T-helper 1 cell treated with Interleukin-12 subunit alpha and Interleukin-12 subunit beta and Interleukin-4 antibody, amounts not matched to agents 30 μg/mL and 1 μg/mL, for 36 hours (primary cell): ENCODE results near the gene CDV3.
"Not testable (repeated sequence)": the region's sequence is repeated elsewhere in the genome, so short reads cannot be mapped to it uniquely, and the experiment has no call there.

Experiments used
- H3K27ac Mint-ChIP-seq: one replicate; pipeline ENCODE4 v1.8.0; 2021; ENCODE audit warnings: mild to moderate bottlenecking, mixed read lengths
- H3K27me3 Mint-ChIP-seq: one replicate; pipeline ENCODE4 v1.8.0; 2021; ENCODE audit warnings: low read depth, mixed read lengths
- H3K36me3 Mint-ChIP-seq: one replicate; pipeline ENCODE4 v1.8.0; 2021; ENCODE audit warnings: low read depth, mixed read lengths
- H3K4me1 Mint-ChIP-seq: one replicate; pipeline ENCODE4 v1.8.0; 2021; ENCODE audit warnings: low read depth, mixed read lengths
- H3K4me3 Mint-ChIP-seq: one replicate; pipeline ENCODE4 v1.8.0; 2021; ENCODE audit warnings: mild to moderate bottlenecking, moderate library complexity, mixed read lengths
- H3K9me3 Mint-ChIP-seq: one replicate; pipeline ENCODE4 v1.8.0; 2021; ENCODE audit warnings: mixed read lengths

Gene CDV3

DNA sequence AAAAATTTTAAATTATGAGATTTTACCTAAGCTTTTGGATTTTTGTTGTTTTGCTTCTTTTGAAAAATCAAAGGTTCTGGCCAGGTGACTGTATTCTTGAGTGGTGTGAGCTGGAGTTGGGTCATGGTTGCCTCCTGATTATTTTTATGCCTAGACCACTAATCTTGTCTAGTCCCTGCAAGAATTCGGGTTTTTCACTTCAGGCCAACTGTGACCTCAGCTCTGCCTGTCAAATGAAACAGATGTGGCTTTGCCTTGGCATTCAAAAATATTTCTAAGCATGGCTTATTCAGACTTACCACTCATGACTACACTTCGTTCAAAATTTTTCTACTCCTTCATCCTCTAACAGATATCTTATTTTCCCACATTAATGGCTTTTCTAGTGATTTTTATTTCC is 25.4 kb upstream of the CDV3 start:
- H3K9me3 Mint-ChIP-seq, result no peaks in the 10 kb centered on the region
- no peaks in the 10 kb centered on the region for H3K4me1 Mint-ChIP-seq
- no peak overlapping the region for H3K27ac Mint-ChIP-seq
- H3K4me3 Mint-ChIP-seq, result no peak overlapping the region
- peaks cover 4% of the 10 kb centered on the region for H3K27me3 Mint-ChIP-seq
- no peaks in the 10 kb centered on the region for H3K36me3 Mint-ChIP-seq

DNA sequence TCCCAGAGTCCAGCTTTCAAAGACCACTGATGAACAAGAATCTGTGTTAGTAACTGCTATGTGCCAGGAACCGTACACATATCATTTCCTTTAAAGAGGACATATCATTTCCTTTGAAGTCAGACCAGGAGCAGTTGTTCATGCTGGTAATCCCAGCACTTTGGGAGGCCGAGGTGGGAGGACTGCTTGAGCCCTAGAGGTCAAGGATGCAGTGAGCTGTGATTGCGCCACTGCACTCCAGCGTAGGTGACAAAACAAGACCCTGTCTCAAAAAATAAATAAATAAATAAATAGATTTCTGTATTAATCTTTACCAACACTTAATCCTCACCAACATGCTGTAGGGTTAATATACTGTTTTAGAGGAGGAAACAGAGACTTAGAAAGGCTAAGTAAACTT is 23.9 kb upstream of the CDV3 start:
- Mint-ChIP-seq H3K27ac (no peak overlapping the region), H3K9me3 (no peaks in the 10 kb centered on the region), H3K36me3 (no peaks in the 10 kb centered on the region)

DNA sequence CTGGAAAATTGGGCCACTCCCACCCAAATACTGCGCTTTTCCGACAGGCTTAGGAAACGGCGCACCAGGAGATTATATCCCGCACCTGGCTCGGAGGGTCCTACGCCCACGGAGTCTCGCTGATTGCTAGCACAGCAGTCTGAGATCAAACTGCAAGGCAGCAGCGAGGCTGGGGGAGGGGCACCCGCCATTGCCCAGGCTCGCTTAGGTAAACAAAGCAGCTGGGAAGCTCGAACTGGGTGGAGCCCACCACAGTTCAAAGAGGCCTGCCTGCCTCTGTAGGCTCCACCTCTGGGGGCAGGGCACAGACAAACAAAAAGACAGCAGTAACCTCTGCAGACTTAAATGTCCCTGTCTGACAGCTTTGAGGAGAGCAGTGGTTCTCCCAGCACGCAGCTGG is 21.9 kb upstream of the CDV3 start:
- not testable (repeated sequence) for H3K36me3 Mint-ChIP-seq, H3K27me3 Mint-ChIP-seq, H3K9me3 Mint-ChIP-seq, H3K4me1 Mint-ChIP-seq, H3K4me3 Mint-ChIP-seq, H3K27ac Mint-ChIP-seq

More for the DNA sequence above, 23.9 kb upstream of the CDV3 start:
- H3K4me3 Mint-ChIP-seq, result no peak overlapping the region
- peaks cover 4% of the 10 kb centered on the region for H3K27me3 Mint-ChIP-seq
- H3K4me1 Mint-ChIP-seq, result no peaks in the 10 kb centered on the region

GRCh38 chr3:133561679-133562078 is 11.8 kb upstream of the CDV3 start:
- Mint-ChIP-seq H3K9me3 (no peaks in the 10 kb centered on the region), H3K36me3 (no peaks in the 10 kb centered on the region), H3K27me3 (peaks cover 11% of the 10 kb centered on the region), H3K27ac (no peak overlapping the region), H3K4me1 (no peaks in the 10 kb centered on the region), H3K4me3 (no peak overlapping the region)

DNA sequence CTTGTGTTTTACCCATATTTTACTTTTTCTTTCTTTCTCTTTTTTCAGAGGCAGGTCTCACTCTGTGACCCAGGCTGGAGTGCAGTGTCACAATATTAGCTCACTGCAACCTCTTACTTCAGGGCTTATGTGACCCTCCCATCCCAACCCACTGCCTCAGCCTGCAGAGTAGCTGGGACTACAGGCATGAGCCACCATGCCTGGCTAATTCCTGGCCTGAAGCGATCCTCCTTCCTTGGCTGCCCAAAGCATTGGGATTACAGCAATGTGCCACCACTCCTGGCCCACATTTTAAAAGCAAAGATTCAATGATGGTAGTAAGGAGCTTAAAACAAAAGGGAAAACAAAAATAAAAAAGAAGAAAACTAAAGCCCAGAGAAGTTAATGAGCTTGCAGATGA is 11.1 kb upstream of the CDV3 start:
- Mint-ChIP-seq H3K9me3 (no peaks in the 10 kb centered on the region), H3K4me1 (no peaks in the 10 kb centered on the region), H3K36me3 (no peaks in the 10 kb centered on the region), H3K27ac (no peak overlapping the region), H3K27me3 (peaks cover 11% of the 10 kb centered on the region), H3K4me3 (no peak overlapping the region)

DNA sequence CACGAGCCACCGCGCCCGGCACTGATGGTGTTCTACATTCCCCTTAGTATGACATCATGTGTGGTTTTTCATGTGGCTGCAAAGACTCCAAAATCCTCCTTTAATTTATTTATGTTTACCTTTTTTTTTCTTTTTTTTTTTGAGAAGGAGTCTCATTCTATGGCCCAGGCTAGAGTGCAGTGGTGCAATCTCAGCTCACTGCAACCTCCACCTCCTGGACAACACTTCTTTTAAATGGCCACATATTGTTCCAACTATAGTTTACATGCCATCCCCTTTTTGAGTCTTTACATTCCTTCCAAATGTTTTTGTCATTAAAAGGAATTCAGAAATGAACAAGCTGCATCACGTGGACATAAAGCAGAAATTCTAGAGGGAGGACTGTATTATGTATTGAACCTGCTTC is 10.3 kb upstream of the CDV3 start:
- no peaks in the 10 kb centered on the region for H3K36me3 Mint-ChIP-seq
- no peak overlapping the region for H3K4me3 Mint-ChIP-seq
- no peaks in the 10 kb centered on the region for H3K4me1 Mint-ChIP-seq
- no peaks in the 10 kb centered on the region for H3K9me3 Mint-ChIP-seq
- no peak overlapping the region for H3K27ac Mint-ChIP-seq
- H3K27me3 Mint-ChIP-seq, result peaks cover 11% of the 10 kb centered on the region

GRCh38 chr3:133563816-133564215 is 9.7 kb upstream of the CDV3 start:
- Mint-ChIP-seq H3K27ac (no peak overlapping the region), H3K36me3 (no peaks in the 10 kb centered on the region), H3K9me3 (no peaks in the 10 kb centered on the region), H3K4me3 (no peak overlapping the region), H3K4me1 (no peaks in the 10 kb centered on the region), H3K27me3 (peaks cover 11% of the 10 kb centered on the region)

DNA sequence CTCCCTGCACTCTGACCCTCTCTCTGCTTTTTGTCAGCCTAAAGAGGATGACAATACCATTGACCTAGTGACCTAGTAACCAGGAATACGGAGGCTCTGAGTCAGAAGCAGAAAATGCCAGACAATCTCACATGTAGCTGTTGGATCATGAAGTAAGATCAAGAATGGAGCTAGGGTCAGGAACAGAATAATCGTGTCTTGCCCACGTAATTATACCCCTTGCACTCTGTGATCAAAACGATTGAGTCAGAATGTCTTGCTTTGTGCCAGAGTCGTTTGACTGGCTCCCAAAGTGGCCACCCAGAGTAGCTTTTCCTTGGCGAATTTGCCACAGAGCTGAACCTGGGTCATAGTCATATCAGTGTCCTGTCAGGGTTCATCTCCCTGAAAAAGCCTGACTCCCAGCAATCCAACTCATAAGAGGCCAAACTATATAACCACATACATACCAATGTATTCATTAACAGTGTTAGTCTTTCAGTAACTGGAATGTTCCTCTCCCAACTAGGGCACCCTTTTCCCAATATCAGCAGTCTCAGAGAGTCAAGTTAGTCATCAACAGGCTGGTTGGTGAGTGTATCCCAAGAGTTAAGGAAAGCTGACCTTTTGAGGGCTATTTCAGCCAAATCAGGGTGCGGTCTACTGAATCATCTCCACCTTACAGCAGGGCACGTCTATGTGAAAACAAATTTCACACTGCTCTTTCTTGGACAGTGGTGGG is 5.0 kb upstream of the CDV3 start:
- Mint-ChIP-seq H3K9me3 (no peaks in the 10 kb centered on the region), H3K4me3 (no peak overlapping the region), H3K4me1 (peaks cover 15% of the 10 kb centered on the region)

GRCh38 chr3:133570139-133570936 is 3.1 kb upstream of the CDV3 start:
- Mint-ChIP-seq H3K27ac (peak overlapping the region; percentile 62), H3K4me3 (no peak overlapping the region), H3K4me1 (peaks cover 22% of the 10 kb centered on the region), H3K9me3 (no peaks in the 10 kb centered on the region), H3K27me3 (no peaks in the 10 kb centered on the region), H3K36me3 (peaks cover 9% of the 10 kb centered on the region)

More for the DNA sequence above, 5.0 kb upstream of the CDV3 start:
- Mint-ChIP-seq H3K36me3 (no peaks in the 10 kb centered on the region), H3K27me3 (peaks cover 11% of the 10 kb centered on the region), H3K27ac (no peak overlapping the region)

DNA sequence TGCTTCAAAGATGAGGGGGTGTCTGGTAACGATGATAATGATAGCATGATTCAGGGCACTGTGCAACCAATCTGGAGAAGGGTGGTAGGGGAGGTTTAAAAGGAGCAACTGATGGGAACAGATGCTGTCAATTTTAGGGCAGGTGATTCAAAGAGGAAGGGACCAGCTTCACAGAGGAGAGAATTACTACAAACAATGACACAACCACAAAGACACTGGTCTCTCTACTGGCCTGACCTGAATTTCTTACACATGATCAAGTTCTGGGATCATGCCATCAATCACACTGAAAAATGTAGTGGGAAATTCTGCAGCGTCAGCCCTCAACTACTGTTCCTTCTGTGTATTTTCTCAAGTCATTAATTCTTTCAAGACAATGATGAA is 2.6 kb upstream of the CDV3 start:
- Mint-ChIP-seq H3K27me3 (no peaks in the 10 kb centered on the region), H3K4me3 (no peak overlapping the region), H3K36me3 (peaks cover 13% of the 10 kb centered on the region), H3K4me1 (peaks cover 26% of the 10 kb centered on the region), H3K27ac (peak overlapping the region; percentile 100), H3K9me3 (no peaks in the 10 kb centered on the region)

DNA sequence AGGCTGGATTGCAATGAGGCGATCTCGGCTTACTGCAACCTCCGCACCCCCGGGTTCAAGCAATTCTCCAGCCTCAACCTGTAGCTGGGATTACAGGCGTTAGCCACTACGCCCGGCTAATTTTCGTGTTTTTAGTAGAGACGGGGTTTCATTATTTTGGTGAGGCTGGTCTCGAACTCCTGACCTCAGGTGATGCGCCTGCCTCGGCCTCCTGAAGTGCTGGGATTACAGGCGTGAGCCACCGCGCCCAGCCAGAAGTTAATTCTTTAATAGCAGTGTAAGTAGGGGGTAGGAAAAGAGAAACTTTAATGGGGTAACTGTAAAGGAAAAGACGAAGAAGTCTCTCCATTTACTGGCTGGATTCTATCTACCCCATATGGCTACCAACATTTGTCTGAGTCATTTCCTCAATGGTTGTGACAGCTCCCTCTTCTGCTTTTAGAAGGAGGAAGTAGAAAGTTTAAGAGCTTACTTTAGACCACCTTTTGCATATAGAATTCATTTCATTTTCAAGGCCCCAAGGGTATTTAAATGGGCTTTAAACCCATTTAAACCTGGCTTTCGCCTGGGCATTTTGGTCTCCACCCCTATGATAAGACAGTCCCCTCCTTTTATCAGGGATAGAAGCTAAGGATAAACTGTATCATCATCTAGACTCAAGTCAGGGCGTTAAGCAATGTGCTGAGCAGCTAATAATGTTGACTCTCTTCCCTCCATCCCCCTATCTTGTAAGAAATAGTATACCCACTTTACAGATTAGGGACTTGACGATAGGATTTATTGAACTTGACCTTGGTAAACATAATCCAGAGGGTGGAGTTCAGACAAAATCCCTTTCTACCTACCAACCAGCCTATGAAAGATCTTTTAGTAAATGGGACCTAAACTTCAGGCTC is 1.1 kb upstream of the CDV3 start:
- Mint-ChIP-seq H3K36me3 (peaks cover 25% of the 10 kb centered on the region), H3K4me1 (peaks cover 38% of the 10 kb centered on the region), H3K27ac (peak overlapping the region; percentile 100), H3K27me3 (no peaks in the 10 kb centered on the region), H3K9me3 (no peaks in the 10 kb centered on the region), H3K4me3 (peak overlapping the region; percentile 89)

- H3K9me3 Mint-ChIP-seq, result no peaks in the 10 kb centered on the region
- no peaks in the 10 kb centered on the region for H3K27me3 Mint-ChIP-seq
- H3K4me1 Mint-ChIP-seq, result peaks cover 43% of the 10 kb centered on the region
- peak overlapping the region; percentile 100 for H3K27ac Mint-ChIP-seq
- H3K36me3 Mint-ChIP-seq, result peaks cover 32% of the 10 kb centered on the region
- peak overlapping the region; percentile 89 for H3K4me3 Mint-ChIP-seq
Observed at GRCh38 chr3:133573054-133573628, 345 bp upstream of the CDV3 start.

GRCh38 chr3:133574260-133574881 is 885 bp downstream of the CDV3 start:
- Mint-ChIP-seq H3K27me3 (no peaks in the 10 kb centered on the region), H3K4me3 (peak overlapping the region; percentile 94), H3K27ac (peak overlapping the region; percentile 96), H3K9me3 (no peaks in the 10 kb centered on the region), H3K36me3 (peaks cover 36% of the 10 kb centered on the region), H3K4me1 (peaks cover 54% of the 10 kb centered on the region)

GRCh38 chr3:133575086-133575485 is 1.6 kb downstream of the CDV3 start:
- H3K4me1 Mint-ChIP-seq, result peaks cover 55% of the 10 kb centered on the region
- H3K9me3 Mint-ChIP-seq, result no peaks in the 10 kb centered on the region
- peaks cover 37% of the 10 kb centered on the region for H3K36me3 Mint-ChIP-seq
- H3K27ac Mint-ChIP-seq, result peak overlapping the region; percentile 96
- peak overlapping the region; percentile 94 for H3K4me3 Mint-ChIP-seq
- H3K27me3 Mint-ChIP-seq, result no peaks in the 10 kb centered on the region
